Sigmoid colon (tissue), 7 donors: Measurements from ENCODE around the gene TCOF1. TPM values are rescaled to one million over a fixed set of nuclear protein-coding genes. Genes with fewer than 3 reads are reported as not detected.
"Not testable (repeated sequence)": the region's sequence is repeated elsewhere in the genome, so short reads cannot be mapped to it uniquely, and the experiment has no call there.

Experiments
- DNase-seq: peaks from one replicate; pipeline ENCODE4 v3.0.0-alpha.2; 2019
- H3K27ac ChIP-seq, 4 donors: fragments of 200-600 bp; sonication (generic); one replicate each; pipeline ENCODE4 v1.5.1; 2016 to 2019; ENCODE audit warnings: mild to moderate bottlenecking in 1 of 4
- H3K27me3 ChIP-seq, 3 donors: fragments of 200-600 bp; sonication (generic); one replicate each; pipeline ENCODE4 v1.5.1; 2019; ENCODE audit warnings: mild to moderate bottlenecking in 1 of 3
- H3K36me3 ChIP-seq, 4 donors: fragments of 200-600 bp; sonication (generic); one replicate each; pipeline ENCODE4 v1.5.1; 2016 to 2019
- H3K4me1 ChIP-seq, 4 donors: fragments of 200-600 bp; sonication (generic); one replicate each; pipeline ENCODE4 v1.5.1; 2017 to 2019
- H3K4me3 ChIP-seq, 4 donors: fragments of 200-600 bp; sonication (generic); one replicate each; pipeline ENCODE4 v1.5.1; 2017 to 2019; ENCODE audit warnings: mild to moderate bottlenecking in 2 of 4, moderate library complexity in 1 of 4
- H3K9me3 ChIP-seq, 4 donors: fragments of 200-600 bp in 3 of 4; sonication (generic) in 3 of 4; one replicate each; pipeline versions ENCODE4 v1.5.1 to v1.6.1; 2013 to 2019
- EP300 ChIP-seq, 4 donors: sonication (generic); formaldehyde crosslinking; IDR thresholded peaks; one replicate each; pipeline ENCODE4 v1.6.1; 2017; ENCODE audit warnings: antibody characterized with exemption in 4 of 4
- POLR2A ChIP-seq, 2 donors: fragments of 450-650 bp; IDR thresholded peaks; one replicate each; pipeline ENCODE4 v1.6.1; 2016; ENCODE audit warnings: antibody characterized with exemption in 2 of 2, mild to moderate bottlenecking in 2 of 2, moderate library complexity in 2 of 2
- POLR2AphosphoS5 ChIP-seq, 4 donors: sonication (generic); formaldehyde crosslinking; IDR thresholded peaks; one replicate each; pipeline ENCODE4 v1.6.1; 2017; ENCODE audit warnings: antibody characterized with exemption in 4 of 4
- WGBS, 2 donors: extraction: QIAGEN DNeasy Blood & Tissue Kit; methylation state at CpG; one replicate each; pipeline ENCODE4 v1.1.7; 2013; 5-methylcytosine and 5-hydroxymethylcytosine counted together
- intact Hi-C: fragments of 100-400 bp; cut with DNase I; formaldehyde crosslinking; loops from one replicate; pipeline ENCODE4 v1.15.1; 2023
- polyA plus RNA-seq, 3 donors: library from polyadenylated mRNA; stranded (reverse); fragments of 200-250 nt; gene quantifications; one replicate each; pipeline ENCODE4 v1.2.3, GENCODE V29; 2013
- total RNA-seq, 4 donors: library from RNA; depleted of rRNA; stranded (reverse); fragments of >200 nt; gene quantifications; one replicate each; pipeline ENCODE4 v1.1.0, GENCODE V29; 2016
- TF ChIP-seq, protein P1 (sequence below), 4 experiments: fragments of 450-650 bp in 3 of 4; fragments of 200-600 bp in 1 of 4; IDR thresholded peaks; one replicate each; pipeline ENCODE4 v1.5.1; 2016 to 2019; ENCODE audit warnings: antibody characterized with exemption in 4 of 4, mild to moderate bottlenecking in 3 of 4, moderate library complexity in 2 of 4
- donor health status: healthy with polysubstance abuse.
- donor health status: Bipolar disorder and iron deficiency.
- donor health status: healthy.

Gene TCOF1
- total and polyA plus RNA-seq, 7 donors, result 5.4 to 28.1 (median 20.0) TPM

DNA sequence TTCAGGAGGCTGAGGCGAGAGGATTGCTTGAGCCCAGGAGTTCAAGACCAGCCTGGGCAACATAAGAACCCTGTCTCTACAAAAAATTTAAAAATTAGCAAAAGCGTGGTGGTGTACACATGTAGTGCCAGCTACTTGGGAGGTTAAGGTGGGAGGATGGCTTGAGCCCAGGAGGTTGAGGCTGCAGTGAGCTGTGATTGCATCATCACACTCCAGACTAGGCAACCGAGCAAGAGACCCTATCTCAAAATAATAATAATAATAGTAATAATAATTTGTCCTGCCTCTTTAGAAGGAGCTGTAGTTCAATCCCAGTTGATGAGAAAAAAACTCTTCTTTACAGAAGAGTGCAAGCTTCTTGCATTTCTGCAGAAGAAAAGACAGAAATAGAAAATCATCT, 65.3 kb downstream of the TCOF1 start:
- DNase-seq, result no peak
- 65 to 82% methylated on average over 3 of the region's 3 CpGs for WGBS, 2 donors
- Histone ChIP-seq H3K9me3 (no peaks in the 10 kb centered on the region), H3K4me3 (no peak overlapping the region), H3K27ac (no peak overlapping the region), H3K27me3 (no peaks in the 10 kb centered on the region), H3K36me3 (no peaks in the 10 kb centered on the region), H3K4me1 (no peaks in the 10 kb centered on the region)
- TF ChIP-seq POLR2A (IDR thresholded peaks at IDR 0.05) (no peak), EP300 (IDR thresholded peaks at IDR 0.05) (no peak), POLR2AphosphoS5 (IDR thresholded peaks at IDR 0.05) (no peak)
- TF ChIP-seq, protein P1, sequence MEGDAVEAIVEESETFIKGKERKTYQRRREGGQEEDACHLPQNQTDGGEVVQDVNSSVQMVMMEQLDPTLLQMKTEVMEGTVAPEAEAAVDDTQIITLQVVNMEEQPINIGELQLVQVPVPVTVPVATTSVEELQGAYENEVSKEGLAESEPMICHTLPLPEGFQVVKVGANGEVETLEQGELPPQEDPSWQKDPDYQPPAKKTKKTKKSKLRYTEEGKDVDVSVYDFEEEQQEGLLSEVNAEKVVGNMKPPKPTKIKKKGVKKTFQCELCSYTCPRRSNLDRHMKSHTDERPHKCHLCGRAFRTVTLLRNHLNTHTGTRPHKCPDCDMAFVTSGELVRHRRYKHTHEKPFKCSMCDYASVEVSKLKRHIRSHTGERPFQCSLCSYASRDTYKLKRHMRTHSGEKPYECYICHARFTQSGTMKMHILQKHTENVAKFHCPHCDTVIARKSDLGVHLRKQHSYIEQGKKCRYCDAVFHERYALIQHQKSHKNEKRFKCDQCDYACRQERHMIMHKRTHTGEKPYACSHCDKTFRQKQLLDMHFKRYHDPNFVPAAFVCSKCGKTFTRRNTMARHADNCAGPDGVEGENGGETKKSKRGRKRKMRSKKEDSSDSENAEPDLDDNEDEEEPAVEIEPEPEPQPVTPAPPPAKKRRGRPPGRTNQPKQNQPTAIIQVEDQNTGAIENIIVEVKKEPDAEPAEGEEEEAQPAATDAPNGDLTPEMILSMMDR (IDR thresholded peaks at IDR 0.05), result no peak
- intact Hi-C loops, result no loop called here

DNA sequence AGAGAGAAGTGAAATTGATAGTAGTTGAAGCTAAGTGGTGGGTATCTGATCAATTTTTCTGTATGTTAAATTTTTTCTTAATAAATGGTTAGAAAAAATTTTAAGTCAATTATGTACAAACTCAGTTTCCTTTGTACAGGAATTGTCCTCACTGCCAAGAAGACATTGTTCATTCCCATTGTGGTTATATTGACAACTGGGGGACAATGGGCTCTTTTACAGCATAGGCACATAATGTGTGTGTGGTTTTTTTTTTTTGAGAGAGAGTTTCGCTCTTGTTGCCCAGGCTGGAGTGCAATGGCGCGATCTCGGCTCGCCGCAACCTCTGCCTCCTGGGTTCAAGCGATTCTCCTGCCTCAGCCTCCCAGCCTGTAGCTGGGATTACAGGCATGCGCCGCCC, 68.7 kb downstream of the TCOF1 start:
- H3K27me3 ChIP-seq, H3K4me3 ChIP-seq, intact Hi-C loops, H3K9me3 ChIP-seq, H3K4me1 ChIP-seq, H3K27ac ChIP-seq, DNase-seq, H3K36me3 ChIP-seq: not testable (repeated sequence)
- WGBS, 2 donors, result 94 to 96% methylated on average over 9 of the region's 9 CpGs

DNA sequence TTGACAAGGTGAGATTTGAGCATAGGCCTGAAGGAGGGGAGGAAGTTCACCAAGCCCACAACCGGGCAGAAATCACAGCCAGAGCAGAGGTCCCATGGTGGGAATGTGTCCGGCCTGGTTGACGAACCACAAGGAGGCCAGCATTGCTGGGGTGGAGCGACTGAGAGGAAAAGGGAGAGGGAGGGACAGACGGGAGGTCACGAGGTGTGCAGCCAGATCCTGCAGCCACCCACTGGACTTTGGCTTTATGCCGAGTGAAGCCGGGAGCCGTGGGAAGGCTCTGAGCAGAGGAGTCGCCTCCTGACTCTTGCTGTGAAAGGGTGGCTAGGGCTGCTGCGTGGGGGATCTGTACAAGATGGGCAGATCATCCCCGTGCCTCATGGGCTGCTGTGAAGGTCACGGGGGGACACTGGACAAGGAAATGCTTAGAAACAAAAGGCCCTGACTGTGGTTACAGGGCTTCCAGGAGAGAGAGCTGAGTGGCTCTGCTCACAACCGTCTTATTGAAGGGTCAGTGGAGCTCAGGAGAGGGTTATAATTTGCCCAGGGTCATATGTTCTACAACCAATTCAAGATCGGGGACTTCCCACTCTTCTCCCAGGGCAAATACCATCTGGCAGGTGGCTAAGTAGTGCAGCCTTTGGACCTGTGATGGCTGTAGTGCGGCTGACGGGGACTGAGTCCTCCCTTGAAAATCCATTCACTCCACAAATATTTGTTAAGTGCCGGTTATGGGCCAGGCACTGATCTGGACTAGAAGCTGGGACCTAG, 70.8 kb downstream of the TCOF1 start:
- Histone ChIP-seq H3K4me3 (no peak overlapping the region), H3K9me3 (no peaks in the 10 kb centered on the region), H3K36me3 (no peaks in the 10 kb centered on the region), H3K27me3 (no peaks in the 10 kb centered on the region), H3K4me1 (peaks cover 0 to 4% (median 0%) of the 10 kb centered on the region in 4 donors), H3K27ac (no peak overlapping the region)
- TF ChIP-seq EP300 (IDR thresholded peaks at IDR 0.05) (no peak), POLR2AphosphoS5 (IDR thresholded peaks at IDR 0.05) (peak in 1 of 4 donors; percentile 10), POLR2A (IDR thresholded peaks at IDR 0.05) (no peak)
- TF ChIP-seq, protein P1 (IDR thresholded peaks at IDR 0.05), result no peak
- DNase-seq, result peak; percentile 74
- WGBS, 2 donors, result 16 to 63% methylated on average over 18 of the region's 18 CpGs
- intact Hi-C loops, result no loop called here

DNA sequence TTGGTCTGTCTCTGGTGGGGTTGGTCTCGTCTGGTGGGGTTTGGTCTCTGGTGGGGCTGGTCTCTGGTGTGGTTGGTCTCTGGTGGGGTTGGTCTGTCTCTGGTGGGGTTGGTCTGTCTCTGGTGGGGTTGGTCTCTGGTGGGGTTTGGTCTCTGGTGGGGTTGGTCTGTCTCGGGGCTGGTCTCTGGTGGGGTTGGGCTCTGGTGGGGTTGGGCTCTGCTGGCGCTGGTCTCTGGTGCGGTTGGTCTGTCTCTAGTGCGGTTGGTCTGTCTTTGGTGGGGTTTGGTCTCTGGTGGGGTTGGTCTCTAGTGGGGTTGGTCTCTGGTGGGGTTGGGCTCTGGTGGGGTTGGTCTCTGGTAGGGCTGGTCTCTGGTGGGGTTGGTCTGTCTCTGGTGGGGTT, 71.5 kb downstream of the TCOF1 start:
- intact Hi-C loops, result no loop called here
- Histone ChIP-seq H3K9me3 (no peaks in the 10 kb centered on the region), H3K4me1 (peaks cover 0 to 4% (median 0%) of the 10 kb centered on the region in 4 donors), H3K27ac (no peak overlapping the region), H3K36me3 (no peaks in the 10 kb centered on the region), H3K4me3 (no peak overlapping the region), H3K27me3 (no peaks in the 10 kb centered on the region)
- TF ChIP-seq POLR2AphosphoS5 (IDR thresholded peaks at IDR 0.05) (no peak), EP300 (IDR thresholded peaks at IDR 0.05) (no peak), POLR2A (IDR thresholded peaks at IDR 0.05) (no peak)
- TF ChIP-seq, protein P1 (IDR thresholded peaks at IDR 0.05), result no peak
- 90 to 95% methylated on average over 5 of the region's 5 CpGs for WGBS, 2 donors
- DNase-seq, result no peak

DNA sequence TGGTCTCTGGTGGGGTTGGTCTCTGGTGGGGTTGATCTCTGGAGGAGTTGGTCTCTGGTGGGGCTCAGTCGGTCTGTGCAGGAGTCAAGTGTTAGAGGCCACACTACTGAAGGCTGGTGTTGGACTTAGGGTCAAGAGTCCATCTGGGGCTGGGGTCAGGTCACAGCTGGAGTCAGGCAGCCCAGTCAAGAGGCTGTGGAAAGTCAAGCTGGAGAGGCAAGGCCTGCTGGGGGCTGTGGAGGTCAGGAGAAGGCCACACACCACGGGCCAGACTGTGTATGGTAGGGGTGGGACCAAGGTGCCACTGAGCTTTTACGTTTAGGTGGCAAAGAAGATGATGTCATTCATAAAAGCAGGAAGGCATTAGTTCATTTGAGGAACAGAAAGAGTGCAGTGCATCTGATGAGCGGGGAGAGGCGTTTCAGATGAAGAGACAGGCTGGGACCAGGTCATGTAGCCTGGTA, 71.9 kb downstream of the TCOF1 start:
- H3K4me1 ChIP-seq, result peaks cover 0 to 4% (median 0%) of the 10 kb centered on the region in 4 donors
- TF ChIP-seq POLR2A (IDR thresholded peaks at IDR 0.05) (no peak), EP300 (IDR thresholded peaks at IDR 0.05) (no peak)
- TF ChIP-seq, protein P1 (IDR thresholded peaks at IDR 0.05), result no peak
- 77 to 88% methylated on average over 5 of the region's 5 CpGs for WGBS, 2 donors

More for the DNA sequence above, 71.9 kb downstream of the TCOF1 start:
- Histone ChIP-seq H3K27ac (no peak overlapping the region), H3K36me3 (no peaks in the 10 kb centered on the region), H3K9me3 (no peaks in the 10 kb centered on the region), H3K27me3 (no peaks in the 10 kb centered on the region), H3K4me3 (no peak overlapping the region)
- no peak for DNase-seq
- intact Hi-C loops, result no loop called here
